NT2/D1 (cell line): ENCODE results near the gene C4orf50.

Experiments used
- DNase-seq: peaks from one replicate; pipeline ENCODE4 v3.0.0-alpha.2; 2011; ENCODE audit warnings: low read depth, low spot score
- H3K27me3 ChIP-seq: 2 replicates; pipeline ENCODE4 v1.6.0; 2011; ENCODE audit warnings: mild to moderate bottlenecking; ENCODE audit not compliant: insufficient read length, insufficient read depth
- H3K36me3 ChIP-seq: 2 replicates; pipeline ENCODE4 v1.6.1; 2011; ENCODE audit warnings: mild to moderate bottlenecking, low read length, mixed read lengths; ENCODE audit not compliant: insufficient read depth, insufficient read length
- H3K4me1 ChIP-seq: 2 replicates; pipeline ENCODE4 v1.5.1; 2011; ENCODE audit not compliant: insufficient read depth, insufficient read length
- H3K4me3 ChIP-seq: 2 replicates; pipeline ENCODE4 v1.5.1; 2011; ENCODE audit warnings: low read depth; ENCODE audit not compliant: insufficient read length
- H3K9ac ChIP-seq: 2 replicates; pipeline ENCODE4 v1.6.0; 2011; ENCODE audit warnings: low read depth; ENCODE audit not compliant: insufficient read length
- H3K9me3 ChIP-seq: 2 replicates; pipeline ENCODE4 v1.5.1; 2011; ENCODE audit warnings: mild to moderate bottlenecking, low read length; ENCODE audit not compliant: insufficient read depth
- SUZ12 ChIP-seq: IDR thresholded peaks from 2 replicates; pipeline ENCODE4 v1.6.1; 2011; ENCODE audit not compliant: insufficient read length, insufficient read depth; ENCODE audit errors: extremely low read depth
- YY1 ChIP-seq: IDR thresholded peaks from 2 replicates; pipeline ENCODE4 v1.6.1; 2011; ENCODE audit not compliant: insufficient read length, insufficient read depth
- ZNF274 ChIP-seq: IDR thresholded peaks from 2 replicates; pipeline ENCODE4 v1.6.1; 2011; ENCODE audit warnings: mild to moderate bottlenecking, low read depth, low read length

Gene C4orf50

GRCh38 chr4:5924461-5925125, 93.6 kb downstream of the C4orf50 start:
- Histone ChIP-seq H3K36me3 (no peaks in the 10 kb centered on the region), H3K4me3 (no peak overlapping the region), H3K9me3 (no peaks in the 10 kb centered on the region), H3K4me1 (peaks cover 2% of the 10 kb centered on the region), H3K27me3 (peaks cover 2% of the 10 kb centered on the region), H3K9ac (no peak overlapping the region)
- TF ChIP-seq SUZ12 = no peak
- no peak for TF ChIP-seq YY1
- TF ChIP-seq ZNF274 = no peak
- no peak for DNase-seq

- Histone ChIP-seq H3K36me3 (no peaks in the 10 kb centered on the region), H3K4me1 (peaks cover 5% of the 10 kb centered on the region), H3K9me3 (no peaks in the 10 kb centered on the region), H3K9ac (no peak overlapping the region), H3K27me3 (peaks cover 2% of the 10 kb centered on the region), H3K4me3 (no peak overlapping the region)
- TF ChIP-seq SUZ12 = no peak
- no peak for DNase-seq
Measured at GRCh38 chr4:5923376-5923775, 94.9 kb downstream of the C4orf50 start.

DNA sequence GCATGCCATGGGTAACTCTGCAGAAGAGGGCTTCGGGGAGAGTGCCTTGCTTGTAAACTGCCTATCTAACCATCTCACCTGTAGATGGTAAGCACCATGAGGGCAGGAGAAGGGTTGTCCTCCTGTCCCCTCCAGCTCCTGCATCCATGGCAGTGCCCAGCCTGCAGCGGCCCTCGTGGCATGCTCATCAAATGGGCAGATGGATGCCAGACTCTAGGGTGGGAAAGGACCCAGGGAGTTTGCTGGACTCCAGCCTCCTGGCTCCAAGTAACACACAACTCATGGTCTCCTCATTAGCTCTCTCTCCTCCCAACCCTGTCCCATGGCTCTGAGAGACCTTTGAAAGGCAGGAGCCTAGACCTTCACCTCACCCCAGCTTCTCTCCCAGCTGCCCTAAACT, 95.7 kb downstream of the C4orf50 start:
- Histone ChIP-seq H3K27me3 (no peaks in the 10 kb centered on the region), H3K4me1 (peaks cover 5% of the 10 kb centered on the region), H3K36me3 (no peaks in the 10 kb centered on the region), H3K9me3 (no peaks in the 10 kb centered on the region), H3K4me3 (no peak overlapping the region), H3K9ac (no peak overlapping the region)
- TF ChIP-seq ZNF274 (no peak), SUZ12 (no peak), YY1 (no peak)
- no peak for DNase-seq

- H3K4me3 ChIP-seq = no peak overlapping the region
- H3K9me3 ChIP-seq = no peaks in the 10 kb centered on the region
- DNase-seq = no peak
- H3K36me3 ChIP-seq = no peaks in the 10 kb centered on the region
- no peak overlapping the region for H3K9ac ChIP-seq
- no peaks in the 10 kb centered on the region for H3K27me3 ChIP-seq
- H3K4me1 ChIP-seq = peaks cover 5% of the 10 kb centered on the region
- TF ChIP-seq SUZ12 (no peak), ZNF274 (no peak), YY1 (no peak)
Measured at GRCh38 chr4:5921981-5922380, 96.2 kb downstream of the C4orf50 start.

DNA sequence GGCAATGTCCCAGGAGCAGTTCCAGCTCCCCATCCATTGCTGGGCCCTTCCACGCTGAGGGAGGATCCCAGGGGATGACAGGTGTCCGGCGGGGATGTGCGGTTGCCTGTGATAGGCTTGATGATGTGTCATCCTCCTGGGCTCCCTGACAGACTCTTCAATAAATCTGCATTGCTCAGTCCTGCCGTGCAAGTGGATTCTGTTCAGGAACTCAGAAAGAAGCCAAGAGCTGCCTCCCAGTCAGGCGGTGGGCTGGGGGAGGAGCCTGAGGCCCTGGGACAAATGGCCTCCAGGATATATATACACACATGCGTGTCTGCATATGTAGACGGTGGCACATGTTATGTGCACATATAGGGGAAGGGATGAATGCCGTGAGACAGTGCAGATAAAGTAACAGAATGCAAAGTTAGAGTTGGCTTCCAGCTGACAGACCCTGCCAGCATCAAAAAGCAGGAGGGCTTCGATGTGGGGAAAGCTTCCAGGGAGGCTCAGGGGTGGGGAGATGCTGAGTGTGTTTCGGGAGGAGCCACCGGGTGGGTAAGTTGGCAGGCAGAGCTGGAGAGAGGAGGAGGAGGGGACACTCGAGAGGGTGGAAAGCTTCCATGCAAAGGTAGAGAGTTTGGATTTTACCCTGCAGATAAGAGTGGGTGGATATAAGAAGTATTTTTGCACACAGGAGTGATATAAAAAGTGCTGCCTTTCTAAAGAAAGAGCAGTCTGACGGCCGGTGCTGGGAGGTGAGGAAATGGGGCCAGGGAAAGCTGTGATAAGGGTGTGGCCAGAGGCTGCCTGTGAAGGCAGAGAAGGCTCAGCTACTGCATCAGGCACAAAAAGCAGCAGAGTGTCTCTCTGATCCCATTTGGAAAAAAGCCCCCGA, 96.9 kb downstream of the C4orf50 start:
- H3K36me3 ChIP-seq = no peaks in the 10 kb centered on the region
- no peak overlapping the region for H3K9ac ChIP-seq
- H3K9me3 ChIP-seq = no peaks in the 10 kb centered on the region
- TF ChIP-seq ZNF274 = no peak
- no peak for TF ChIP-seq YY1
- TF ChIP-seq SUZ12 = no peak
- peaks cover 8% of the 10 kb centered on the region for H3K4me1 ChIP-seq
- no peaks in the 10 kb centered on the region for H3K27me3 ChIP-seq
- H3K4me3 ChIP-seq = no peak overlapping the region
- DNase-seq = no peak

DNA sequence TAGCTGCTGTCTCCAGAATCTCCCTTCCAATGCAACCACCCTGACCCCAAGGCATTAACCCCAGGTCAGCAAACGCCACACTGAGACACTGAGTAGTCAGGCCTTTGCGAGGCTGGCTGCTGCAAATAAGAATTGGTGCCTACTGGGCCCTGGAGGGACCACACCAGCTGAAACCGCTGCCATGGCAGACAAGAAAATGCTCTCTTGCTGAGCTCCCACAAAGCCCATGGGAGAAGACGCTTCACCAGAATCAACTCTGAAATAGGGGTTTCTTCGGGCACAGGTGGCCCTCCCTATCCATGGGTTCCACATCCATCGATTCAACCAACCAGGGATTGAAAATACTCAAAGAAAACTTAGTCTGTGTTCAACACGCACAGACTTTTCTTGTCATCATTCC, 98.7 kb downstream of the C4orf50 start:
- H3K9me3 ChIP-seq = peaks cover 7% of the 10 kb centered on the region; the same call in 1 of the 2 replicates
- H3K27me3 ChIP-seq = no peaks in the 10 kb centered on the region
- no peaks in the 10 kb centered on the region for H3K36me3 ChIP-seq
- H3K9ac ChIP-seq = no peak overlapping the region
- TF ChIP-seq YY1 (no peak), SUZ12 (no peak), ZNF274 (no peak)
- peaks cover 8% of the 10 kb centered on the region for H3K4me1 ChIP-seq
- no peak overlapping the region for H3K4me3 ChIP-seq
- no peak for DNase-seq

DNA sequence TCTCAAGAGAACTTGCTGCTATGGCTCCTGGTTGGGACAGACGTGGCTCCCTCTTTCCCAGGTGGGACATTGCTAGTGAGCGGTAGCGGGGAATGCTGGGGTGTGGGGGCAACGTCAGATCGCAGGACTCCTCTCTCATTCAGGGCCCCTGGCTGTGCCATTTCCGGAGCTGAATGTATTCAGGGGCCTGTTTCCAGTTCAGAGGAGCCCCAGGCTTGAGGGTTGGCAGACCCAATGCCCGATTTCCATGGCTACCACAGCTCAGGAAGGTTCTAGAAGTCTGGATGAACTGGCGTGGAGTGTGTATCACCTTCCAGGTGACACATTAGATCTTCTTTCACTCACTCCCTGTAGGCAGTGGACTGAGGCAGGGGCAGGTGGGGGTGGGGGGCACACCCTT, 99.2 kb downstream of the C4orf50 start:
- Histone ChIP-seq H3K27me3 (no peaks in the 10 kb centered on the region), H3K9me3 (peaks cover 7% of the 10 kb centered on the region; the same call in 1 of the 2 replicates), H3K36me3 (no peaks in the 10 kb centered on the region), H3K9ac (no peak overlapping the region), H3K4me1 (peaks cover 8% of the 10 kb centered on the region), H3K4me3 (no peak overlapping the region)
- DNase-seq = no peak
- TF ChIP-seq SUZ12 = no peak
- TF ChIP-seq ZNF274 = no peak
- no peak for TF ChIP-seq YY1
